Measurements from ENCODE around the gene DAG1. TPM values are rescaled to one million over a fixed set of nuclear protein-coding genes. Genes with fewer than 3 reads are reported as not detected.

The DAG1 gene
- polyA plus RNA-seq, 1 experiment: 144 TPM

GRCh38 chr3:49461443-49462171 lies 8.5 kb upstream of the DAG1 start:
- no peaks in the 10 kb centered on the region for H3K36me3 ChIP-seq (ENCODE audit: control insufficient read depth, insufficient read depth, low read length)
- DNase-seq (ENCODE audit: low read depth): no peak
- POLR2A ChIA-PET: no interaction called here
- H3K4me3 ChIP-seq (ENCODE audit: low read depth, low read length): no peak overlapping the region
- no peaks in the 10 kb centered on the region for H3K27me3 ChIP-seq (ENCODE audit: control insufficient read depth, insufficient read depth, low read length)
- TF ChIP-seq CTCF (IDR thresholded peaks at IDR 0.05; ENCODE audit: insufficient read depth, low read depth, low read length): no peak
- CTCF ChIA-PET: interaction anchor here (1.5 to 2.0 kb wide), 2 partner anchors 13 to 290 kb away, joined by 6 to 13 read pairs; partner anchors contain the start of gene KLHDC8B

GRCh38 chr3:49462222-49462621 lies 7.8 kb upstream of the DAG1 start:
- H3K4me3 ChIP-seq (ENCODE audit: low read depth, low read length): no peak overlapping the region
- no peaks in the 10 kb centered on the region for H3K27me3 ChIP-seq (ENCODE audit: control insufficient read depth, insufficient read depth, low read length)
- H3K36me3 ChIP-seq (ENCODE audit: control insufficient read depth, insufficient read depth, low read length): no peaks in the 10 kb centered on the region
- TF ChIP-seq CTCF (IDR thresholded peaks at IDR 0.05; ENCODE audit: insufficient read depth, low read depth, low read length): no peak
- DNase-seq (ENCODE audit: low read depth): no peak
- ChIA-PET CTCF (interaction anchor here (1.5 kb wide), 1 partner anchor 291 kb away, joined by 6 read pairs; the partner anchor contains the start of gene KLHDC8B), POLR2A (no interaction called here)

GRCh38 chr3:49465270-49466034 lies 4.6 kb upstream of the DAG1 start:
- no peak for DNase-seq (ENCODE audit: low read depth)
- ChIA-PET POLR2A (no interaction called here), CTCF (no interaction called here)
- TF ChIP-seq CTCF (IDR thresholded peaks at IDR 0.05; ENCODE audit: insufficient read depth, low read depth, low read length): no peak
- Histone ChIP-seq H3K4me3 (ENCODE audit: low read depth, low read length) (no peak overlapping the region), H3K27me3 (ENCODE audit: control insufficient read depth, insufficient read depth, low read length) (no peaks in the 10 kb centered on the region), H3K36me3 (ENCODE audit: control insufficient read depth, insufficient read depth, low read length) (no peaks in the 10 kb centered on the region)

GRCh38 chr3:49466085-49466484 lies 4.0 kb upstream of the DAG1 start:
- H3K27me3 ChIP-seq (ENCODE audit: control insufficient read depth, insufficient read depth, low read length): no peaks in the 10 kb centered on the region
- no peaks in the 10 kb centered on the region for H3K36me3 ChIP-seq (ENCODE audit: control insufficient read depth, insufficient read depth, low read length)
- no peak overlapping the region for H3K4me3 ChIP-seq (ENCODE audit: low read depth, low read length)
- DNase-seq (ENCODE audit: low read depth): no peak
- TF ChIP-seq CTCF (IDR thresholded peaks at IDR 0.05; ENCODE audit: insufficient read depth, low read depth, low read length): no peak
- ChIA-PET POLR2A (no interaction called here), CTCF (no interaction called here)
